GM18909 (cell line): ENCODE data around the gene C12orf50.
"Not testable (repeated sequence)": the region's sequence is repeated elsewhere in the genome, so short reads cannot be mapped to it uniquely, and the experiment has no call there.

Source experiments
- ATAC-seq: cut with Tn5 transposase; IDR thresholded peaks from one replicate; pipeline ENCODE4 v1.9.1; 2021; ENCODE audit warnings: mild to moderate bottlenecking; ENCODE audit not compliant: unreplicated experiment, poor library complexity

Gene C12orf50, protein sequence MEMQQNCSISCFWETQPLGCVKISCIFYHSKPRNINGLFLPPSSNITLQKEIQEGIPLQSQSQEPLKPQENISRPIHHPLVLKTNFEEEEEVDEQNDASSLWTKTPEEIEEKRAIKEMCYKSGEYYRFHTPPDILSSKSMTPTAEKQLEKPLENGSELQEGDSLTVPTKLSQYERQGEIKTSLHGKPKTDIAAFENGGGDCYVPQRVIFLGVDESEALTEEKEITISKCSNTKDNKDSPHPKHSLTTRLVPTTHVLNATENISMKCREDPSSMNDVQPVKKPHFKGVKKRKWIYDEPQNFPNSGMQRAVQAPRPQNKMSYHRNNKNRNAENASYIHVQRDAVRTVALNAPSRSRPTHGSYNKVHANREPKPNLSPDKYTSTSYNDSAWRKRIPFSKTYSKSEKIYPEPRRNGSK

DNA sequence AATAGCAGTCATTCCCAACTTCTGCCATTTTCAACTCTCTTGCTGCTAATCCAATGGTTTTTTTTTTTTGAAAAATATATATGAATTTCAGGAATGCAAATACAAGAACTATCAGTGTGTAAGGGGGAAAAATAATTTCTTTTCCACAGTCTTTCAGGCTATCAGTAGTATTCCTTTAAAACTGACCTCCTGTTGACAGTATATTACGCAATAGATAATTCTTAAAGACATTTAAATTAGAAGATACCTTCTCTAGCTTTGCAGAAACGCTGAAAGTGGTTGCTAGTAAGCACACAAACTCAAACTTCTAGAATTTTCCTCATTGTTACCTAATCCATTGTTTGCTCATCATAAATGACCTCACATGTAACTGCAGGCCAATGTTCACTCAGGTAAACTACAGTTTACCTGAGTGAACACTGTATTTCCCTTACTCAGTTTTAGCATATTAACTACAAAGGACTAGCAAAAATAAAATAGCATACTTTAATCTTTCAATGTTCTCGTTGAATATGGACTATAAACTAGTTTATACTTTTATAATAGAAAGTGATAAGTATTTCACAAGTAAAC is at the start of gene C12orf50:
TSS of gene C12orf50 (minus strand) at position 309 of the 573 bp plus-strand sequence. CDS start 2,439 bp downstream, outside the sequence.
- no peak for ATAC-seq

DNA sequence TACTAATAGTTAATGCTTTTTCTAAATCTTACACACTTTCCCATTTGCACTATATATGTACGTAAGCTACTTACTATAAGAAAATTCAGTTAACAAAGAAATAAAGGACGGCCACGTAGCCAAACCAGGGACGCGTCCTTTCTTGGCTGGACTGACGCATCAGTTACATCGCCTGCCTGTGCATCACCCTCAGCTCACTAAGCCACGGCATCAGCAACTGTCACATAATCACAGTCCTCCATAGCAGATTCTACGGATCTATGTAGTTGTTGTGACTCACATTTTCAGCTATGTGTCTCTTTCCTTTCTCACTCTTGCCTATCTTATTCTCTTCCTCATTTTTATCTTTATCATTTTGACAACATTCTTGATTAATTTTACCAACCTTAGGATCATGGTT is 38.1 kb upstream of the C12orf50 start:
- no peak for ATAC-seq

DNA sequence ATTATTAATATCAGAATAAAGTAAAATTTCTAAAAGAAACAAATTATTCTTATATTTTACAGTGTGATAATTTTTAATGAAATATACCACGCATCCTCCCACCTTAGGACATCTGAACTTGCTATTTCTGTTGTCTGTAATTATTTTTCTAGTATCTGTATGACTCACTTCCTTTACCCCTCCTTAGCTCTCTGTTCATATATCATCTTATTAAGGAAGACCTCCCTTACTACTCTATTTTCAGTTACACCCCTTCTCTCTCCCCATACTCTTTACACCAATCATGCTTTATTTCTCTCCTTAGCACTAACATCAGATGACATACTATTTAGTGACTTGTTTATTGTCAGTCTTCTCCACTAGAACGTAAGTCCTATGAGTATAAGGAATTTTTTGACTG is 34.2 kb upstream of the C12orf50 start:
- peak; percentile 89 for ATAC-seq

DNA sequence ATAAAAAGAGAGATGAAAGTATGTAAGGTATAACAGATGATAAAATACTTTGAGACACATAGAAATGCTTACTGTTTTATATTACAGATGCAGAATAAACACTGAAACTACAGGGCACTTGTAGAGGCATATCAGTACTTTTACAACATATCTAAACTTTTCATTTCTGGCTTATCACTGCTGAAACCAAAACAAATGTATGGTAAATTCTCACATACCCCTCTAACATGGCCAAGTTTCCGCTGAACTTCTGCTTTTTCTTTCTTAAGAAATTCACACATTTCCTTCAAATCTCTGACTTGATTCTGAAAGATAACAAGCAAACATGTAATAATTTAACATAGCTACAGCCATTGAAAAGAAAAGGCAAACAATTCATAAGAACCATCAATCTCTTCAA is 33.3 kb upstream of the C12orf50 start:
- ATAC-seq, result peak; percentile 79

DNA sequence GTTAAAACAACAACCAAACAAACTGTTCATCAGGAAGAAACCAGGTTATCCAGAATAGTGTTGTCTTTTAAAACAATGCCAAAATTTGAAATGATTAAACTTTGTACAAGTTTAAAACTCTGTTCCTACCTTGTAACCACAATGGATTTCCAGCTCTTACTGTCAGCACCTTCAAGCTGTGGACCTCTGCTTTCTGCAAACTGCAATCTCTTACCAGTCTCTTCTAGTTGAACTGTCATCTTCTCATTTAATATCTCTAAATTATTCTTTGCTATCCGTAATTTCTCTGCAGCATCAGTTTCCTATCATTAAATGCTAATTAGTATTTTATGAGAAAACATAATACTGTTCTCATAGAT is 29.5 kb upstream of the C12orf50 start:
- no peak for ATAC-seq

DNA sequence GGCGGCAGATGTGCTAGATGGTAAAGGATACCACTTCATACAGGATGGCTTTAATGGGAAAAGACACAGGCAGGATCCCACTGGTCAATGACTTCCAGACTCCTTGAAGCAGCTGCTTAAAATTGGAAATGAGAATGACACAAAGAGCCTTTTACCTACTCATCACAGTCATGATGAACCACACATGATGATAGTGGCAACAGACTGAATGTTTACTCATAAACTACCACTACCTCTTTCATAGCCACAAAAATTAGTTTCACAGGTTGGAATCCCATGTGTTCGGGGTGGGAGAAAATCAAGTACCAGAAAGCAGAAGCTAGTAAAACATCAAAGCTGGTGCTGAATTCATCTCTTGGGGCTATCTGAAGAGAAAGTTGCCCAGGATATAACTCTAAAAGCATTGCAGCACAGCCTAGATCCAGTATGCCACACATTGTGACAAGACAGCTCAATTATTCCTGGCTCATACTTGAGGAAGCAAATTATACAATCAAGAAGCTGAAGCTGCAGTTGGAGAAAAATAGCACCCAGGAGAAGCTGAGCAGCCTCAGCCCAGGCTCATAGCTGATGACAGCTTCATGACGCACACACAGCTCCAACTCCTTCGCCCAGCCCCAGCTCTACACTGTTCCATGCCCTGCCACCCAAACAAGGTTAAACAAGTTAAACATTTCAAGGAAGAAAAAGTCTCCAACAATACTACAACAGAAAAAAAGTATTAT is 29.0 kb upstream of the C12orf50 start:
- no peak for ATAC-seq

DNA sequence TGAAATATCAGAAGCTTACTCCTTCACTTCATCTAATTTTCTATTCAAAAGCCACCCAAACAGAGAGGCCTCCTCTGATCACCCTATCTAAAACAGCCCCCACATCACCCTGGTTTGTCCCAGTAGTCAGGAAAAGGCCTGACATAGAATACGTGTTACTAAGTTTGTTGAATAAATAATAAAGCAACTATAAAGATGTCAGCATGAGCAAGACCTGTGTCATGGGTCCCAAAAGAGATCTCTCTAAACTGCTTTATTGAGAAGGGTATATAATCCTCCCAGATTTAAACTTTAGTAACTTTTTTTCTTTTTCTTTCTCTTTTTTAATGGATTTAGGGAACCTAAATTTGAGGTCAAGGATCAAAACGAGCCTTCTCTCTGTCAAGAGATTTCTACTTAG is 27.4 kb upstream of the C12orf50 start:
- no peak for ATAC-seq

DNA sequence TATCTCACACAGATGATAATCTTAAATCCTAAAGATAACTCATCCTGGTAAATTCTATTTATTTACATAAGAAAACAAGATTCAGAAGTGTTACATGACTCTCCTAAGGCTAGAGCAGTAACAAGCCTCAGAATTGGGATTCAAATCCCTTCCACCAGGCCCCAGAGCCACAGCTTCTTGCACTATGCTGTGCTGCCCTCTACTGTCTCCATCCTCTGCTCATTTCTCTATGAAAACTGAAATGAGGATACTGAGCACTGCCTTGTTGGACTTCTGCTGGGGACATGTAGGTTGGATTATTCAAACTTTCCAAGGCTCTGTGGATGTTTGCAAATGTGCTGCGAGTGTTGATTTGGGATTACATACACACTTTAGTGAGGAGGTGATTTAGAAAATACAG is 23.5 kb upstream of the C12orf50 start:
- ATAC-seq, result peak; percentile 68

DNA sequence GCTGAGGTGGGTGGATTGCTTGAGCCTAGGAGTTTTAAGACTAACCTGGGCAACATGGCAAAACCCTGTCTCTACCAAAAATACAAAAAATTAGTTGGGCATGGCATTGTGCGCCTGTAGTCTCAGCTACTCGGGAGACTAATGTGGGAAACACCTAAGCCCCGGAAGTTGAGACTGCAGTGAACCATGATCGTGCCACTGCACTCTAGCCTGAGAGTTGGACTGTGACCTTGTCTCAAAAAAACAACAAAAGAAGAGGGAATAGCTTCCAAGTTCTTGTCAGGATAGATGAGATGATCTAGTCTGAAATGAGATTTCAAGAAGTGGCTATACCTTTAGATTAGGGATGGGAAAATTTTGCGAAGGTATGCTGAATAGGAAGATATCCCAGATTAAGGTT is 14.8 kb upstream of the C12orf50 start:
- ATAC-seq, result no peak

DNA sequence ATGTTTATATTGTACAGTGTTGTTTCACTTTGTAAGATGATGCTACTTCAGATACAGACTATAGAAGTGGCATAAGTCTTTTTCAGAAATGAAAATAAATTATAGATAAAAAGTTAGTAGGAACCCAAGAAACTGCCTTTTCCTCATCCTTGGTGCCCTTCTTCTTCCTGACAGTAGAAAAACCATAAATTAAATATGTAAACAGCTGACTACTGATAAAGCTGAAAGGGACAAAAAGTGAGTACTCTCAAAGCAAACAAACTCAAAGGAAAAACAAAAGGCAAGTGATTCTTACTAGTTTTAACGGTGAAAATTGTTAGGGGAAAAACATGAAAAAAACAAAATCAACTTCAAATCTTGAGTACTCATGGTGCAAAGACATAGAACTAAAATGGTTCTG is 8.6 kb upstream of the C12orf50 start:
- ATAC-seq, result no peak

DNA sequence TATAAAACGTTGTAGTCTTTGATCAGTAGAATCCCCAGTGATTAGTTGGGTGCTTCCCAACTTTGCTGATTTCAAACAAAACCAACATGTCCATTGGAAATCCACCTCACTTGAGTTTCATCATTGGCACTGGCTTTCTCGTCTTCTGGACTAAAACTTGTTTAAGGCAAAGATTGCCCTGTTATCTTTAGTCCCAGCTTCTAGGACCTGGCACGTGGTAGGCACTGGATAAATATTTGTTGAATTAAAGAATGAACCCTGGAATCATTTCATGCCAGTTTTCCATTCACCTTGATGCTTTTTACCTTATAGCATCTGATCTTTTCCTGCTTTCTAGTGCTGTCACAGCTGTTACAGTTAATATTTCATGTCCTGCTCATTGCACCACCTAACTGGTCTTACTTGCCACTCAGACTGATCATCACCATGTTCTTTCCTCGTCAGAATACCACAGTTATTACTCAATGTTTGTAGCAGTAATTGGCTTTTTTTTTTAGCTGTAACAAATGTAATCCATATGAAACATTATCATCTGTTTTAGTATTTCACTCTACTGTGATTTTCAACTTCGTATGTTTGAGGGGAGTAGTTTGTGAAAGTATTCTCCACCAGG is 7.3 kb upstream of the C12orf50 start:
- no peak for ATAC-seq

DNA sequence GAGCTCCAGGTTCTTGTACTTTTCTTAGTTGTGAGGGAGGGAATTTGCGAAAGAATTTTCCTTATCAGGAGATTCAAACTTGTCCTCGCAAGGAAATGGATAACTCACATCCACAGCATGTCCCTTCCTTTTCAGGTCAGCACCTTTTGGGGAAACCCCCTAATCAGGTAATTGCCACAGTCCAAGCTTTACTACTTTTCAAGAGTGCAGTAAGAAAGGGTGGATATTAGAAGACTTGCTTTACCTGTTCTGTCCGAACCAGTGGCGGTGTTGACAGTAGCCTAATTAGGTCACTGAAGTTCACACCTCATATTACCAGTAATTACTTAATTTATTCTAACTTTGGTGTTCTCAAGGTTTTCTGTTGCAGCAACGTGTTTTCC is 6.7 kb upstream of the C12orf50 start:
- peak; percentile 18 for ATAC-seq

DNA sequence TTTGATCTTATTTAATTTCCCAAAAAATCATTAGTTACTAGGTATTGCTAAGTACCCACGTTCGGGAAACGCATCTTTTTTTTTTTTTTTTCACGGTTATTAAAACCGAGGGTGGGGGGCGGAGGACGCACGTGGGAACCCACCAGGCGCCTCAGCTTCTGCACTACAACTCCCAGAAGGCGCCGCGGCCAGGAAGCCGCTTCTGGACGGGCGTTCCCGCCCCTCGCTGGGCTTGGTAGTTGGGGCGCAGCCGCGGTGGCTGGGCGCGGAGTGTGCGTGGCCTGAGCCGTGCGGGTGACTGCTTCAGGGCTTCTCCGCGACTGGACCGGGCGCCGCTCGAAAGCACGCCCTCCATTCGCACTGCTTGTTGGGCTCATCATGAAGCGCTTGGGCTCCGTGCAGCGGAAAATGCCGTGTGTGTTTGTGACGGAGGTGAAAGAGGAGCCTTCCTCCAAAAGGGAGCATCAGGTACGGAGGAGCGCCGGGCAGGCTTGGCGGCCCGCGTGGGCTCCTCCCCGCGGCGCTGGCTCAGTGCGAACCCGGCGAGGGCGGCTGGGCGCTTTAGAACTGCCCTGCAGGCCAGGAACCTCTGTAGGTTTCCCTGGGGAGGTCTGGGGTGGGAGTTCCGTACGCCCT is 6.2 kb upstream of the C12orf50 start:
- peak; percentile 100 for ATAC-seq

DNA sequence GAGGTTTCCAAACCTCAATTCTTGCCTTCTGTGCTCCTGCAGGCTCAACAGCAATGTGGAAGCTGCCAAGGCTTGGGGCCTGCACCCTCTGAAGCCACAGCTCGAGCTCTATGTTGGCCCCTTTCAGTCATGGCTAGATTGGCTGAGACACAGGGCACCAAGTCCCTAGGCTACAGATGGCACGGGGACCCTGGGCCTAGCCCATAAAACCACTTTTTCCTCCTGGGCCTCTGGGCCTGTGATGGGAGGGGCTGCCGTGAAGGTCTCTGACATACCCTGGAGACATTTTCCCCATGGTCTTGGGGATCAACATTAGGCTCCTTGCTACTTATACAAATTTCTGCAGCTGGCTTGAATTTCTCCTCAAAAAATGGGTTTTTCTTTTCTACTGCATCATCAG is 2.0 kb upstream of the C12orf50 start:
- not testable (repeated sequence) for ATAC-seq

DNA sequence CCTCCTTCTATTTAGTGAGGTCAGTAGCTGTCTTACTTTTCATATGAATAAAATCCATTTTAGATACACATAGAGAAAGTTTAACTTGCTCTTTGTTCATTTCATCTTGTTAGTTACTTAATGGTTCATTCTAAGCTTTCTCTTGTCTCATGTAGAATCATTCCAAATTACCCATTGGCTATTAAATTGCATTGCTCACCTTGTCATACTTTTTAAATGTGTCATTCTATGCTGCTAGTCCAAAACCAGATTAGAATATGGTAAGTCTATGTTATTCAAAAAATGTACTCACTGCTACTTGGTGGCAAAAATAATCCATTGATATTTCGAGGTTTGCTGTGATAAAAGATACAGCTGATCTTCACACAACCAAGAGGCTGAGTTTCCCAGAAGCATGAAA is 3.0 kb downstream of the C12orf50 start:
- ATAC-seq, result no peak

DNA sequence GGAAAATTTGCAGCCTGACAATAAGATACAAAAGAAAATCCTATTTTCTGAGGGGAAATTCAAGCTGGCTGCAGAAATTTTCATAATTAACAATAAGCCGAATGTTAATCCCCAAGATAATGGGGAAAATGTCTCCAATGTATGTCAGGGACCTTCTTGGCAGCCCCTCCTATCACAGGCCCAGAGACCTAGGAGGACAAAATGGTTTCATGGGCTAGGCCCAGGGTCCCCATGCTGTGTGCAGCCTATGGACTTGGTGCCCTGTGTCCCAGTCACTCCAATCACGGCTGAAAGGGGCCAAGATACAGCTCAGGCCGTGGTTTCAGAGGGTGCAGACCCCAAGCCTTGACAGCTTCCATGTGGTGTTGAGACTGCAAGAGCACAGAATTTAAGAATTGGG is 11.2 kb downstream of the C12orf50 start:
- no peak for ATAC-seq

DNA sequence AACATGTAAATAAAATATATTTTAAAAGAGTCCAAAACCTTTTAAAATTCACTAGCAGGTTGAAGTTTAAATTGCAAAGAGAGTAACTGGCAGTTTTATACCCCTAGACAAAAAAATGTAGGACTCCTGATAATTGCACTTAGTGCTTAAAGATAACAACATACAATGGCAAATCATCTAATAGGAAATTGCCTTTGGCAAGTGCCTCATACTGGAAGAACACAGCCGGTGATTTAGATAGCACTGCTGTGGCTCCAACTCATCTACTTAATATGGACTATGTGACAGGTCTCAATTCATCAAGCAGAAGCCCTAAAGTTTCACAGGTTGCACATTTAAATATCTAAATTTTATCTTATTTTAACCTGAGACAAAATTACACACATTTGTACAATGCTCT is 13.4 kb downstream of the C12orf50 start:
- ATAC-seq, result no peak

DNA sequence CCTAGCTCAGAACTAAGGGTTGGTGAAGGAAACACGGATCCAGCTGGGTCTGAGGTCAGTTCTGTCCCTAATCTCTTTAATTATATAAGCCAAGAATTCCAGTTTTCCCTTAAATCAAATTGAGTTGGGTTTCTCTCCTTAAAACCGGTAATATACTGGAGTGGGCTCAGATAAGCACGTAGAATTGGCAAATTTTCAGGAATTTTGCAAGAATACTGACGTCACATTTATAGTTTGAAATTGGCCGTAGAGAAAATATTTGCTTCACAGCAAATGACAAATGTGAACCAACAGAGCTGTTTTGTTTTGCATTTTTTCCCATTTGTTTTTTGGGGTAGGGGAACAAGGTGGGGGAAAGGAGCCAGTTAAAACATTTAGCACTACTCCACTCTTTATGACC is 17.4 kb downstream of the C12orf50 start:
- no peak for ATAC-seq

DNA sequence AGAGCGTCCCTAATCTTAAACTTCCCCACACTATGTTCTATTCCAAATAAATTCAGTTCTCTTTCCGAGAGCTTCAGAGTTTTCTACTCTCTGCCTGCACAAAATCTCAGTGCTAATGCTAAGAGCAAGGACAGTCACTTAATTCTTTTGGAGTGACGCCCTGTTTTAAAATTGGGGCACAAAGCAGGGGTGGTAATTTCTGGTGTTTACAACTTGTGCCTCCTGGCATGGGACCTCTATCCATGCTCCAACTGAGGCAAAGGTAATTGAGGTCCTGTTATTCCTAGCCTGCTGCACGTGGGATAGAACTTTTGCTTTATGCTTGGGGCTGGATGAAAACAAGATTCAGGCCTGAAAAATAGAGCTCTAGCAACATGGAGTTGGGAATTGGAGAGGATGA is 22.9 kb downstream of the C12orf50 start:
- ATAC-seq, result no peak

DNA sequence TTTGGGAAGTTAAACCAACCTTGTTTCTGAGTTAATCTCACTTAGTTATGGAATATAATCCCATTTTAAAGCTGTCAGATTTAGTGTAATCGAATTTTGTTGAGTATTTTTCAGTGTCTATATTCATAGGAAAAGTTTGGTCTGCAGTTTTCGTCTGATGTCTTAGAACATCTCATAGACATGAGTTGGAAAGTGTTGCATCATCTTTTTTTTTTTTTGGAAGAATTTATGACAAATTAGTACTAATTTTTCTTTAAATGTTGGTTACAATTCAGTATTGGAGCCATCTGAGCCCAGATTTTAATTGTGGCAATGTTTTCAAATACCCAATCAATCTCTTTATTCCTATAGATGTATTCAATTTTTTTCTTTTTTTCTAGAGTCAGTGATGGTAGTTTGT is 27.9 kb downstream of the C12orf50 start:
- no peak for ATAC-seq
